GM12892 (cell line): Measurements from ENCODE around the gene NRG4.
"Not testable (repeated sequence)": the region's sequence is repeated elsewhere in the genome, so short reads cannot be mapped to it uniquely, and the experiment has no call there.

Experiments
- DNase-seq: peaks from one replicate; pipeline ENCODE4 v3.0.0; 2011; ENCODE audit not compliant: insufficient read length
- FAIRE-seq: peaks from 2 replicates; lab custom pipeline; 2011; peaks lifted over from hg19 to GRCh38; lab: Jason Lieb, UNC
- POLR2A ChIP-seq: IDR thresholded peaks from 2 replicates; pipeline ENCODE4 v1.6.1; 2011; ENCODE audit warnings: low read depth, low read length, control low read depth
- POLR2AphosphoS5 ChIP-seq: IDR thresholded peaks from 2 replicates; pipeline ENCODE4 v1.6.1; 2011; ENCODE audit warnings: low read depth, low read length, control low read depth
- TAF1 ChIP-seq: IDR thresholded peaks from 2 replicates; pipeline ENCODE4 v1.6.1; 2011; ENCODE audit warnings: low read depth, mild to moderate bottlenecking, control low read depth, low read length, borderline replicate concordance

The NRG4 gene

DNA sequence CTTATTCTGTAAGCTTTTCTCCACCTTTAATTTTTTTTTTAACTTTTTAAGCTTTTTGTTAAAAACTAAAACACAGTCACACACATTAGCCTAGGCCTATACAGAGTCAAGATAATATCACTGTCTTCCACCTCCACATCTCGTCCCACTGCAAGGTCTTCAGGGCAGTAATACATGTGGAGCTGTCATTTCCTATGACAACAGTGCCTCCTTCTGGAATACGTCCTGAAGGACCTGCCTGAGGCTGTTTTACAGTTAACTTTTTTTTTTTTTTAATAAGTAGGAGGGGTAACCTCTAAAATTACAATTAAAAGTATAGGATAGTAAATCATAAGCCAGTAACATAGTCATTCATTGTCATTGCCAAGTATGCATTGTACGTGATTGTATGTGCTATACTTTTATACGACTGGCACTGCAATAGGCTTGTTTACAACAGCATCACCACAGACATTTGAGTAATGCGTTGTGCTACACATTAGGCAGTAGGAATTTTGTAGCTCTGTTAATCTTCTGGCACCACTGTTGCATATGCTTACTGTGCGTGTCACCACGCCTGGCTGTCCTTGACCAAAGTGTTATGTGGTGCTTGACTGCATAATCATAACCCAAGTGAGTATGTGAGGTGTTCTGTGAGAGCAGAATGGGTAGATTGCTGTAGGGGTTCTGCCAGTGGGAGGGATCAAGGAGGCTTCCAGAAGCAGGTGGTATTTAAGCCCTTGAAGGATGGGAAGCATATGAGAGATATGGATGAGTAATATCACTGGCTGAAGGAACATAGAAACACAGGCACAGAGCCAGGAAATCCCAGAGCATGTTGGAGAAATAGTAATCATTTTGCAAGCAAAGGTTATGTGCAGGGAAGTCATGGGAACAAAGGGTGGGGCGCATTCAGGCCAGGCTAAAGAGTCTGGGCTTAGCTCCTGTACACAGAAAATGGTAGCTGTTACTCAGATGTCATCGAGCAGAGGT lies 90.2 kb downstream of the NRG4 start:
- TF ChIP-seq TAF1, result no peak
- no peak for DNase-seq
- FAIRE-seq, result no peak

DNA sequence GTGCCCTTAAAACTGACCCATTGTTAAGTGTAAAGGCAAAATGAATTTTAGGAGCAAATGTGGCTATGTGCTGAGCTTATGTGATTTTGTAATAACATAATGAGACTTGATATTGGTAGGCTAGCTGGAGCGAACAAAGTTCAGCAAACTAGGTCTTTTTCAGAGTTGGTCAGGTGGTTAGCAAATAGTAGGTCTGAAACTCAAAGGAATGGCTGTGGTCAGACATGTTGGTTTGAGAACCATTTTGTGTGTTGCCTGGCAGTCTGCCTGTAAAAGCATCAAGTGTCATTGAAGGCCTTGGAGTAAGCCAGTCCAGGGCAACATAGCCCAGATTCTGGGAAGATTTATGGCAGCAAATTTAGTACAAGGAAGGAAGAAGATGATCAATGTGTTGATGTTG lies 92.1 kb downstream of the NRG4 start:
- TF ChIP-seq POLR2AphosphoS5 (no peak), TAF1 (no peak), POLR2A (no peak)
- FAIRE-seq (no peak), DNase-seq (no peak)

GRCh38 chr15:75918135-75918534 lies 94.1 kb downstream of the NRG4 start:
- TF ChIP-seq TAF1 (no peak), POLR2AphosphoS5 (no peak), POLR2A (no peak)
- DNase-seq (no peak), FAIRE-seq (no peak)

DNA sequence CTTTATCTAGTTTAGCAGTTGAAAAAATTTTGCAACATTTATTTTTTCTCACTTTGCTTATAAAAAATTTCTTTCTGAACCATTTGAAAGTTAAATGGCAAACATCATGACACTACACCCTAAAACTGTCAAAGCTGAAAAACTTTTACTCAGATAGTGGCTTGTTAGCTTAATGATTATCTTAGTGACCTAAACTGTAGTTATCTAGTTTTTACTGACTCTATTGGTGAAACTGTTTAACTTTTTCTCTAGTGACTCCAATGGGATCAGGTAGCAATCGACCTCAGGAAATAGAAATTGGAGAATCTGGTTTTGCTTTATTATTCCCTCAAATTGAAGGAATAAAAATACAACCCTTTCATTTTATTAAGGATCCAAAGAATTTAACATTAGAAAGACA lies 95.2 kb downstream of the NRG4 start:
- DNase-seq, result no peak
- FAIRE-seq, result no peak
- TF ChIP-seq TAF1, result no peak

GRCh38 chr15:75910355-75910754 lies 101.9 kb downstream of the NRG4 start:
- FAIRE-seq, DNase-seq: not testable (repeated sequence)

DNA sequence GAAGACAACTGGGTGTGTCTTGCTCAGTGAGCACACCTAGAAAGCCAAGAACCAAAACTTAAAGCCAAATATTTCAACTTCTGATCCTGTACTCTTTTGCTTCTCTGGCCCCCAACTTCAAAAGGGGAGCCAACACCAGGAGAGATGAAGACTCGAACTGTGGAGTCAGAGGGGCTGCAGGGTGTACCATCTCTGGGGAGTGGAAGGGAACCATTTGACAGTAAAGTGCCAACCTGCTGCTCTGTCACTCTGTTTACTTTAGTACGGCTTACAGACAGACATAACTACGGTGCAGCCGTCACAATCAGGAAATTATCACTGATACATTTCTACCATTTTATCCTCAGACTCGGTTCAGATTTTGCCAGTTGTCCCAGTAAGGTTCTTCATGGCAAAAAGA lies 107.0 kb downstream of the NRG4 start:
- FAIRE-seq (no peak), DNase-seq (no peak)
- TF ChIP-seq TAF1 (no peak), POLR2A (no peak), POLR2AphosphoS5 (no peak)

GRCh38 chr15:75903331-75904239 lies 108.6 kb downstream of the NRG4 start, which contains the start of gene FBXO22:
Gene FBXO22 (plus strand): TSS chr15:75903878. CDS start chr15:75903964, 86 bp downstream.
- FAIRE-seq, result peak; percentile 98
- peak; percentile 64 for DNase-seq
- TF ChIP-seq POLR2AphosphoS5, result peak; percentile 90
- TF ChIP-seq TAF1, result peak; percentile 72
- TF ChIP-seq POLR2A, result peak; percentile 94

DNA sequence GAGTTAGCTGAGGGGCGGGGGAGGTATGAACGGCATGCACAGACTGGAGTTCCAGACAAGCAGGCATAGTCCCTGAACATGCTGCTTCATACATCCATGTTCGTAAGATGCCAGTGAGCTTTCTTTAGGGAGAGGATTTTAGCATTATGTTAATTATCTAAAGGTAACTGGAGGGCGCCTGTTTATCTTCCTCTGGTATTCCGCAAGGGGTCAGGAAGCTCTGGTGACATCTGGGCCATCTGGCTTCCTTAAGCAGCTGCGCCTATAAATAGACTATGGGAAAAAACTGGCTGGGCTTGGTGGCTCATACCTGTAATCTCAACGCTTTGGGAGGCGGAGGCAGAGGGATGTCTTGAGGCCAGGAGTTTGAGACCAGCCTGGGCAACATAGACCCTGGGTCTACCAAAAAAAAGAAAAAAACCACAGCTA lies 110.1 kb downstream of the NRG4 start:
- no peak for FAIRE-seq
- TF ChIP-seq TAF1, result no peak
- no peak for TF ChIP-seq POLR2AphosphoS5
- TF ChIP-seq POLR2A, result no peak
- no peak for DNase-seq

- DNase-seq (no peak), FAIRE-seq (no peak)
- TF ChIP-seq POLR2AphosphoS5 (no peak), TAF1 (no peak), POLR2A (no peak)
Observed at GRCh38 chr15:75900577-75900976, 111.6 kb downstream of the NRG4 start.

DNA sequence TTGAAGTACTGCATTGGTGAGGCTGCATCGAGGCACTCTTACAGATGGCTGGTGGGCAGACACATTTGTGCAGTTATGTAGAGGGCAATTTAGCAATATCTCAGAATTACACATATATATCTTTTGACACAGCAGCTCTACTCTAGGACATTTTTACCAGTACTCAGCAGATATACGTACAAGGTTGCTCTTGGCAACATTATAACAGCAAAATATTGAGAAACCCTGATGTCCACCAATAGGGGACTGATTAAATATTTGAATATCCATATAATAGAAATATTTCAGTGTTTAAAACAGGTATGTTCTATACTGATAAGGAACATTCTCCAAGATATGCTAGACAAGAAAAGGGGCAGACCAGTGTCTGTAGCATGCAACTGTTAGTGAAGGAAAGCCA lies 116.5 kb downstream of the NRG4 start:
- TF ChIP-seq TAF1, result no peak
- no peak for TF ChIP-seq POLR2A
- TF ChIP-seq POLR2AphosphoS5, result no peak
- FAIRE-seq (no peak), DNase-seq (no peak)

- DNase-seq (no peak), FAIRE-seq (no peak)
- TF ChIP-seq TAF1 (no peak), POLR2AphosphoS5 (no peak), POLR2A (no peak)
Observed at GRCh38 chr15:75891895-75892294, 120.3 kb downstream of the NRG4 start.
